GM12874 (cell line): ENCODE data around the gene ZSCAN16.

Source experiments
- TF ChIP-seq, protein P1 (sequence below): IDR thresholded peaks from 2 replicates; pipeline ENCODE4 v1.5.1; 2011; ENCODE audit warnings: low read depth, mild to moderate bottlenecking, control low read depth, low read length, moderate library complexity; ENCODE audit not compliant: insufficient read depth

The ZSCAN16 gene

DNA sequence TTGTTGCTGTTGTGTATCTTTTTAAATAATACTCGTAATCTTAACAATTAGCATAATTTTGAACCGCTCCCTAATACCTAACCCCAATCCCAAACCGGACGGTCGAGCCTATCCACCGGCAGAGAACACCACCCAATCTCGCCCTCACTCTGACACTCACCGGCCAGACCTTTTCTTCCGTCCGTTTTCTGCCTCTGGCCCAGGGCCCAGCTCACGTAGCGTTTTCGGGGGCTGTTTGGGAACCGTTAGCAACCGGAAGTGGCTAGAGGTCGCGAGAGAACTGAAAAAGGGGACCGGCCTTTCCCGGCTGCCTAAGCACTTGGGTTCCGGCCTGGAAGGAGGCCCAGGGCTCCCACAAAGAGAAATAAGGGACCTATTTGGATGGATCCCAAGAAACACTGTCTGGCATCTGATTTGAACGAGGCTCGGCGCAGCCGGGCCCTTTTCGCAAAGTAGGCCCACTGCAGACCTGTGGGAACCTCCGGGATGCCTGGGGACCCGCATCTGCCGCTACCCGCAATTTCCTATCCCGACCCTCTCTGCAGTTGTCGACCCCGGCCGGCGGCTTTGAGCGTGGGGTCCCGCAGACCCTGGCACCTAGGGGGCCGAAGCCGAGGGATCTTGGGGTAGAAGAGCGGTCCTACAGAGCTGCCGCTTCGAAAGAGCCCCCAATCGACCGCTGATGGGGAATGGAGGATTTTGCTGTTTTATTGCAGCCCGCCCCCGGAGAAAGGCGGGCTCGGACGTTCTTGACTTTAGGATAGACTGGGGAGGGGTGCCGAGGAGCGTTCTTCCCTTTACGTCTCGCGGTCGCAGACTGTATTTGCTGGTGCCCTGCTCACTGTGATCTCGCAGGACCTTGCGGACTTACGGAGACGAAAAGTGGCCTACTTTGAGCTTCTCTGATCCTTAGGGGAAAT, 12.4 kb downstream of the ZSCAN16 start:
- TF ChIP-seq, protein P1, sequence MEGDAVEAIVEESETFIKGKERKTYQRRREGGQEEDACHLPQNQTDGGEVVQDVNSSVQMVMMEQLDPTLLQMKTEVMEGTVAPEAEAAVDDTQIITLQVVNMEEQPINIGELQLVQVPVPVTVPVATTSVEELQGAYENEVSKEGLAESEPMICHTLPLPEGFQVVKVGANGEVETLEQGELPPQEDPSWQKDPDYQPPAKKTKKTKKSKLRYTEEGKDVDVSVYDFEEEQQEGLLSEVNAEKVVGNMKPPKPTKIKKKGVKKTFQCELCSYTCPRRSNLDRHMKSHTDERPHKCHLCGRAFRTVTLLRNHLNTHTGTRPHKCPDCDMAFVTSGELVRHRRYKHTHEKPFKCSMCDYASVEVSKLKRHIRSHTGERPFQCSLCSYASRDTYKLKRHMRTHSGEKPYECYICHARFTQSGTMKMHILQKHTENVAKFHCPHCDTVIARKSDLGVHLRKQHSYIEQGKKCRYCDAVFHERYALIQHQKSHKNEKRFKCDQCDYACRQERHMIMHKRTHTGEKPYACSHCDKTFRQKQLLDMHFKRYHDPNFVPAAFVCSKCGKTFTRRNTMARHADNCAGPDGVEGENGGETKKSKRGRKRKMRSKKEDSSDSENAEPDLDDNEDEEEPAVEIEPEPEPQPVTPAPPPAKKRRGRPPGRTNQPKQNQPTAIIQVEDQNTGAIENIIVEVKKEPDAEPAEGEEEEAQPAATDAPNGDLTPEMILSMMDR, result no peak

DNA sequence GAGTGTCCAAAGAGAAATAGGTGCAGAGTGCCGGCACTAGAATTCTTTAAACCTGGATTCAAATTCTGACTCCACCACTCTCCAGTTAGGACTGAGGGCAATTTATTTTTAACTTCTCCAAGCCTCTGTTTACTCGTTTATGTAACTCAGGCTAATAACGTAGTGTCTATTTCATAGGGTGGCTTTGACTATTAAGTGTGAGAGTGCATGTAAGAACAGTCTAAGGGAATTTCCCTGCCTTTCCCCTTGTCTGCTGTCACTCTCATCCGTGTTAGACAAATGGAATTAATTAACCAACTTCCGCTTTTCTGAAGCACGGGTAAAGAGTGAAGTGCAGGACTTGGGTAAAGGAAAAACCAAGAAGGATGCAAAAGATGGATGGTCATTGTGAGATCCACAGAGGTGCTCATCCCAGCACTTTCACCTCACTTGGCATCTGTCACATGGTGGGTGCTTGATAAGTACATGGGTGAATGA, 13.1 kb downstream of the ZSCAN16 start:
- TF ChIP-seq, protein P1, result no peak

- TF ChIP-seq, protein P1, result no peak
Measured at GRCh38 chr6:28139860-28140543, 15.6 kb downstream of the ZSCAN16 start.

DNA sequence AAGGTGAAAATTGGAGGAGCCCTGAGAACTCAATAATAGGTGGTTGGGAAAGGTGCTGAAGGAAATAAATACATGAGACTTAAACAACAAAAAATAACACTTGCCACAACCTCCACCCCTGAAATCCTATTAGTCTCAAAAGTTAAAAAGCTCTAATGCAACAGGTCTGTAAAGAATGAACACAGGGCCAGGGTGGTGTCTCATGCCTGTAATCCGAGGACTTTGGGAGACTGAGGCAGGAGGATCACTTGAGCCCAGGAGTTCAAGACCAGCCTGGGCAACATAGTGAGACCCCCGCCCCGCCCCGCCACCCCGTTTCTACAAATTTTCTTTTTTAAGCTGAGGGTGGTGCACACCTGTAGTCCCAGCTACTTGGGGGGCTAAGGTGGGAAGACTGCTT, 16.2 kb downstream of the ZSCAN16 start:
- TF ChIP-seq, protein P1, result no peak

DNA sequence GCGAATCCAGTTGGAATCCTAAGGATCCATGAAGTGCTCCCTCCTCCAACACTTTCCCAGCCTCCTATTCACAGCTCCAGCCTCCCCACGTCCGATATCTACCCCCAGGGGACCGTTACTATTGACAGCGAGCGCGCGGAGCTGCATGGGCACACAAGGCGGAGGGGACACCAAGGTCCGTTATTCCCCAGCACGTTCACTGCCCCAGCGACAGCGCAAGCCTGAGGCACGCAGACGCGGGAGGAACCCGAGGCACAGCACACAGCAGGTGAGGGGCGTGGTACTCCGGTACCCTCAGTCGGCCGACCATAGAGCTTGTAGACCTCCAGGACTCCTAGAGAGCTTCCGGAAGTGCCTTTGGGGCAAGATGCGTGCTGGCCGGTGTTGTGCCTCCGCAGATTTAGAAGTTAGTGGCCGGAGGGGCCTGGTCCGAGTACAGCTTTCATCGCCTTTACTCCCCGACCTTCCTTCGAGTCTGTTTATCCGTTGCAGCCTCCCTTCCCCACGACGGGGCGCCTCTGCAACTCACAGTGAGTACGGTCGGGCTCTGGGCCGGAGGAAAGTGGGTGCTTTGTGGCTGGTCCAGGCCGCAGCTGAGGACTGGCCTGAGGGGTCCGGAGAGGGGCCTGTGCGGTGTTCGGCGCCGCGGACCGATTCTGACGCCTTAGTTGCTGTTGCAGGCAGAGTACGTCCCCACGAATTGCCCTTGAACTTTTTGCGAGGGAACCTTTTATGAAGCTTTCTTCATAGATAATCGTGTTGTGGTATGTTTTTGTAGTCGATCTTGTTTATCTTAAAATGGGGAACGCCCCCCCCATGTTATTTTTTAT, 17.3 kb downstream of the ZSCAN16 start, which contains the start of gene ZKSCAN8:
Gene ZKSCAN8 (plus strand): TSS at position 384 of the 830 bp plus-strand sequence. CDS start 6,525 bp downstream, outside the sequence.
- TF ChIP-seq, protein P1, result no peak

GRCh38 chr6:28142446-28142845, 18.0 kb downstream of the ZSCAN16 start:
- TF ChIP-seq, protein P1, result no peak
